GM18507 (cell line): ENCODE results near the gene TLCD1.

Experiments used
- DNase-seq: peaks from one replicate; pipeline ENCODE4 v3.0.0; 2011; ENCODE audit warnings: low read depth; ENCODE audit not compliant: insufficient read length; ENCODE audit errors: extremely low spot score
- FAIRE-seq: peaks from 2 replicates; lab custom pipeline; 2011; peaks lifted over from hg19 to GRCh38; lab: Jason Lieb, UNC

Gene TLCD1

DNA sequence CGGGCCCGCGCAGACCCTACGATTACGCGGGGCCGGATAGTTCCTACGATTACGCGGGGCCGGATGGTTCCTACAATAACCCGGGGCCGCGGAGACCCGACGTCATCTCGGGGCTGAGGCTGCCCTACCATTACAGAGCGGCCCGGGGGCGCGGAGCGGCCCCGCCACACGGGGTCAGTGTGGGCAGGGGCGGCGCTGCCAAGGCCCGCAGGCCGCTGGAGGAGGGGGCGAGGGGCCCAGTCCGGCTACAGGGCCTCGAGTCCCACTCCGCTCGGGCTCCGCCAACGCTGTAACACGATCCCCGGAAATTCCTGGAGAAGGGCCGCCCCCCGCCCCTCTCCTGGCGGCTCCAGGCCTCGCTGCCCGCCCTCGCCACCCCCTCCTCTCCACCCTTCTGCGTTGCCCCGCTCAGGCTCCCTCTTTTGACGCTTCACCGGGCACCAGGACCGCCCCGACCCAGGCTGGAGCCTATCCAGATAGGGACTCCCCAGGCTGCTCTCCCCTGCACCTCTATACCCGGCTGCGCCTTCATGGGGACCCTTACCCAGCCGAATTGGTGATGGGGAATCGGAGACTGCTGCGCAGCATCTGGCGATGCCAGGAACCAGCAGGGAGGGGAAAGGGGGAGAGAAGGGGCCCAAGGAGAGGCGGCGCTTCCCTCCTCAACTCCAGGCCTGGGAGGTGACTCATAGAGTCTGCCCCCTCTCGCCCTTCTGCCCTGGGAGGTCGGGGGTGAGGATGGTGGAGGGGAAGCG is 8.3 kb downstream of the TLCD1 start, which contains the start of gene RAB34:
RAB34 (minus strand) TSS at position 291 of the 755 bp plus-strand sequence. CDS start 602 bp downstream, outside the sequence.
- no peak for FAIRE-seq
- DNase-seq = no peak

DNA sequence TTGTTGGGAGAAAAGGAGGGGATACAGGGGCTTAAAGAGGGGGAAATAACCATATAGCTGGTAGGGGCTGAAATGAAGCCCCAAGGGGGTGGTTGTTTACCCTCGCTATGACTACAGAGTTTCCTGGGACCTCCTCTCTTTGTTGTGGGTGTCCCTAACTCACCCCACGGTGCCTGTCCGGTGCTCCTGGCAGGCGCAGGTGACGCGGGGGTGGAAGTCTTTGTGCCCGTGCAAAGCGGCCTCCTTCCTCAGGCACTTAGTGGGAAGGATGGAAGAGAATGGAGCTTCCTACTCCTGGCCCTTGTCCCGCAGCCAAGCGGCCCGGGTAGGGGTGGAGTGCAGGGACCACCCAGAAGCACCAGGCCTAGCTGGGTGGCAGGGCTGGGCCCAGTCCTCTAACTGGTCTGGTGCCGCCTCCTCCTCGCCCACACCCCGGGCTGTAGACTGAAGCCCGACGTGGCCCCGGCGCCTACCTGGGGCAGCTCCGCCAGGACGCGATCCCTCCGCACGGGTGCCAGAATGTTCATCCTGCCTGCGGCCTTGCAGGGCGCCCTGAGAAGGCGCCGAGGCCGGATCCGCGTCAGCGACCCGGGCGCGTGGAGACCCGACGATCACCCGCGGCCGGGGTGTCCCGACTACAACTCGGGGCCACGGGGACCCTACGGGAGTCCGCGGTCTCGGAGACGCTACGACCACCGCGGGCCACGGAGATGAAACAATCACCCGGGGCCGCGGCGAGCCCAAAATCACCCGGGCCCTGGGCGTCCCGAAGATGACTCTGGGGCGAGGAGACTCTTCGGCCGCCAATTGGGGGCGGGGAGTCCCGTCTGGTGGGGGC is 9.1 kb downstream of the TLCD1 start:
- no peak for DNase-seq
- FAIRE-seq = no peak

GRCh38 chr17:28715217-28715616 is 10.8 kb downstream of the TLCD1 start:
- DNase-seq (no peak), FAIRE-seq (no peak)

GRCh38 chr17:28714281-28714680 is 11.8 kb downstream of the TLCD1 start:
- FAIRE-seq (no peak), DNase-seq (no peak)

GRCh38 chr17:28712705-28713415 is 13.2 kb downstream of the TLCD1 start:
- FAIRE-seq (no peak), DNase-seq (no peak)

- no peak for DNase-seq
- peak; percentile 70 for FAIRE-seq
Measured at GRCh38 chr17:28712032-28712704, 13.9 kb downstream of the TLCD1 start.

- FAIRE-seq (no peak), DNase-seq (no peak)
Measured at GRCh38 chr17:28711723-28712031, 14.4 kb downstream of the TLCD1 start, which contains the start of gene PROCA1. Gene PROCA1 (minus strand): TSS chr17:28711888. CDS start chr17:28711660, 228 bp downstream.

- DNase-seq (peak; percentile 86), FAIRE-seq (peak; percentile 78)
Measured at GRCh38 chr17:28710861-28711722, 14.9 kb downstream of the TLCD1 start.

DNA sequence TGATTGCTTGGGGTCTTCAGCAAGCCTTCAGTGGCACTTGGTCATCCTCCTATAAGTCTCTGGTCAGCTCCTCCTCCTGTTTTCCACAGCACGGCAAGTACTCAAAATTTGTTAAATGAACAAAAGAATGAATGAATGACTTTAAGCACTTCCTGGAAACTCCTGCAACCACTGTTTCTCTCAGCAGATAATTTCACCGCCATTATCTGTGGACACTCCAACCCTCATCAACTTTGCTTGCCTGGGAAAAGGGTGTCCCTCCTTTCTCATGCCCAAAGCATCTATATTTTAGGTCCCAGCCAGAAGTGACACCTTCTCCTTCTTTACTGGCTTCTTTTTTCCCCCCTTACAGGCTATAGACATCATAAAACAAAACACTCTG is 18.7 kb downstream of the TLCD1 start:
- DNase-seq (no peak), FAIRE-seq (no peak)

- FAIRE-seq (no peak), DNase-seq (no peak)
Measured at GRCh38 chr17:28706471-28707338, 19.3 kb downstream of the TLCD1 start.

DNA sequence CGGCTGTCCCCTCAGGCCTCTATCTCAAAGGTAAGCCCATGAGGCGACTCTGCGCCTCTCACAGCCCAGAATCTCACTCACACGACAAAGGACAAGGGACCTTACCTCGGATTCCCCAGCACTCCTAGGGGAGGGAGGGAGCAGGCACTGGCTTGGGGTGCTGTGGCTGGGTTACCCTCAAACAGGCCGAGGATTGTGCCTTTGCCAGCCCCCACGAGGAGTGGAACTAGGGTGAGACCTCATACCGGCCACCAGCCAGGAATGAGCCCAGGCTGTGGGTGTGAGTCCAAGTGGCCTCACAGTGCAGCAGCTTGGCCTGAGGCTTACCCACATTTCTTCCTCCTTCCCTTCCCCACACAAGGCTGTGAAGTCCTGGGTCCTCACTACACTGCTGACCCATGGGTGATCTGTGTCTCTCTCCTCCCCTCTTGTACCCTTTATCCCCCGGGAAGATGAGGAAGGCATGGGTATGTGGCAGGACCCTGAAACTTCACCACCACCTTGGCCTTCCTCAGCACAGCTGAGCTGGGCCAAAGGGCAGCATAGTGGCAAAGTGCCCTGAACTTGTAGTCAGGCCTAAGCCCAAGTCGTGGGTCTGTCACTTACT is 20.2 kb downstream of the TLCD1 start:
- no peak for FAIRE-seq

DNA sequence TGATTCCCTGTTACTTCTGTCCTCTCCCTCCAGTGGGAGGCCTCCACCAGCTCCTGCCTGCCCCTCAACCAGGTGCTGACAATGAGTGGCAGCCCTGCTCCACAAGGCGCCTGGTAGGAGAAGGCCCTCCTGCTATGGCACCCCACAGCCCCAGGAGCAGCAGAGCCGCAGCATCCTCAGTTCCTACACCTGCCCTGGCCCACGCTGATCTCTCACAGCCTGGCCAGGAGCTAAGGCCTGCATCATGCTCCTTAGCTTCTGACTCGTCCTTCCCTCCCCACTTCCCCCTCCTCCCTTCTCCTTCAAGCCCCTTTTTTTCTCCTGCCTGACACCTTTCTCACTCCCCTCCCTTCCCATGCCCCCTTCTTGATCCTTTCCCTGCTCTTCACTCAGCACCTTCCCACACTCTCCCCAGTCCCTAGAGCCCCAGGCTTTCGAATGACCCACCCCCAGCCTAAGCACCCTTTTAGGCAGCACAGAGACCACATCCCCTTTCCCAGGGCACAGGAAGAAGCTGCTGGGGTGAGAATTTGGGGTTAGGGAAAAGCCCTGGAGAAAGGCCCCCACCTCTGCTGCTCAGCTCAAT is 20.9 kb downstream of the TLCD1 start:
- FAIRE-seq = no peak

More for the DNA sequence above, 20.2 kb downstream of the TLCD1 start:
- DNase-seq = no peak

GRCh38 chr17:28704219-28704858 is 21.7 kb downstream of the TLCD1 start:
- FAIRE-seq (no peak), DNase-seq (no peak)

More for the DNA sequence above, 20.9 kb downstream of the TLCD1 start:
- no peak for DNase-seq

GRCh38 chr17:28703552-28704218 is 22.3 kb downstream of the TLCD1 start:
- DNase-seq (no peak), FAIRE-seq (no peak)

DNA sequence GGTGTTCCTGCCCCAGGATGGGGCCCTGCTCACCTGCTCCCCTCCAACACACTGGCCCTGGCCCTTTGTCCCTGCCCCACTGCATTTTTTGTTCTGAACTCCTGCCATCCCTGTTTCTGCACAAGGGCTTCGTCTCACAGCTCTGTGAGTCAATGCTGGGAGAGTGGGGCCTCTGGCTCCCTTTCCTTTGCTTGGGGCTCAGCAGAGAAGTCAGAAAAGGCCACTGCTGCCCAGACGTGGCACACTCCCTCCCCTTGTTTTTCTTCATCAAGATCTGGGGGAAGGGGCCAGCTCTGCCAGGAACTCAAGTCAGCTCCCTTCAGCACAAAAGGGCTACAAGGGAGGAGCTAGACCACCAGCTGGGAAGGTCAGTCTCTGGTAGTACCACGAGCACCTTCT is 23.3 kb downstream of the TLCD1 start:
- no peak for FAIRE-seq
- no peak for DNase-seq
